Stimulated activated CD4-positive, alpha-beta T cell treated with anti-CD3 and anti-CD28 coated beads, TNF-alpha, amount 100 ng/mL, for 1 hour (primary cell): ENCODE data around the gene ASB3.
"Not testable (repeated sequence)": the region's sequence is repeated elsewhere in the genome, so short reads cannot be mapped to it uniquely, and the experiment has no call there.

Experiments
- DNase-seq, 3 donors: peaks; one replicate each; pipeline ENCODE4 v3.0.0-alpha.2; 2020; ENCODE audit warnings: low read depth in 3 of 3, low spot score in 1 of 3

ASB3 gene

DNA sequence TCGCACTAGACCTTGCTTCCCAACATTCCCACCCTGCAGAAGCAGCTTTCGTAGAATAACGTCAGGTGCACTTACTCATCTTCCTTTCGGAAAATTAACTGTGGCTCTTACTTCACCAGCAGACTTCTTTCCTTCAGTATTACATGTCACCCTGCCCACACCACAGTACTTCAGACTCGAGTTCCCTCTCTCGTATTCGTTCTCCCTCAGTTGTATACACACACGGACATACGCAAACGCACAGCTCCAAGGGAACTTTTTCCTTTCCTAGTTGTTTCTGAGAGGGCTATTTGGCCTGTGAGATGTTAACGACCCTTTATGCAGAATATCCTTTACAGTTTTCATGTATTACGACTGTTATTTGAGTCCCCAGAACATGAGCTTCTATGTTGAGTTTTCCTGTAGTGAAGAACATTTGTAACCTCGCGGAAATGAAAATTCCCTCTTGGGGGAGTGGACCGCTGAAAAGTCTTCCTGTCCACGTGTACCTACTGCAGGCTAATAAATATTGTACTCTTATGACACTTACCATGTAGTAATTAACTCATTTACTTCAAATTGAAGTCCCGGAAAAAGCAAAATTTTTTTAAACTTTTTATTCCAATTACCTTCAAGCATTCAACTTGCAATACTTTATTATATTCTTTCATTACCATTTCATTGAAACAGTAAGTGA, 999 bp upstream of the ASB3 start:
- DNase-seq, result no peak

DNA sequence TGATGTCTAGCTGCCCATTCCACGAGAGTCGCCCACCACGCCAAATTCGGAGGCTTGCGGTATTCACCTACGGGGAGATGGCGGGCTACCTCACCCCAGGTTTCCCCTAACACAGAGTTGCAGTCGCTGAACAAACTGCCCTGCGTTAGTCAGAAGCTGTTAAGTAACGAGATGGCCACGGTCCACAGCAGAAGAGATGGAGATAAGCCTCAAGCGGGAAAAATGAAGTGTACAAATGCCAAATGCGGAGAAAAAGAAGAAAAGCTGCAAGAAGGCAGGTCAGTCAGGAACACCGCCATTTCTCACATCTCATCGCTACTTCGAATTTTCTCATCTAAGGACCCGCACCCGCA, 425 bp downstream of the ASB3 start:
- peak in 1 of 3 donors; percentile 4 for DNase-seq

DNA sequence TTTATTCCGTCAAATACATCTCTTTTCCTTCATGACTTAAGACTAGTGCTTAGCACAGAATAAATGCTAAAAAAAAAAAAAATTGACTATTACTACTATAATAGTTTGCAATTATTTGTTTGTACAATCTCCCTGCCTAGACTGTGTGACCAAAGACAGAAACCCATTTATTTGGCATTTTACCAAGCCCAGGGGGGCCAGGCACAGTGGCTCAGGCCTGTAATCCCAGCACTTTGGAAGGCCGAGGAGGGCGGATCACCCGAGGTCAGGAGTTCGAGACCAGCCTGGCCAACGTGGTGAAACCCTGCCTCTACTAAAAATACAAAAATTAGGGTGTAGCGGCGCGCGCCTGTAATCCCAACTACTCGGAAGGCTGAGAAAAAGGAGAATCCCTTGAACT, 1.4 kb downstream of the ASB3 start:
- no peak for DNase-seq

DNA sequence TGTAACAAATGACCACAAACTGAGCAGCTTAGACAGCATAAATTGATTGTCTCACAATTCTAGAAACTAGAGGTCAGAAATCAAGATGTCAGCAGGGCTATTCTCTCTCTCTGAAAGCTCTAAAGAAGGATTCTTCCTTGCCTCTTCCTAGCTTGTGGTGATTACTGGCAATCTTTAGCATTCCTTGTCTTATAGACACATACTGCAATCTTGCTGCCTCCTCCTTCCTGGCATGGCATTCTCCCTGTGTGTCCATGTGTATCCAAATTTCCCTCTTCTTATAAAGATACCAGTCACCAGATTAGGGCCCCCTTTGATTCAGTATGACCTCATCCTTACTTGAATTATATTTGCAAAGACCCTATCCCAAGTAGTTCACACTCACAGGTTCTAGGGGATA, 2.3 kb downstream of the ASB3 start:
- DNase-seq, result no peak

DNA sequence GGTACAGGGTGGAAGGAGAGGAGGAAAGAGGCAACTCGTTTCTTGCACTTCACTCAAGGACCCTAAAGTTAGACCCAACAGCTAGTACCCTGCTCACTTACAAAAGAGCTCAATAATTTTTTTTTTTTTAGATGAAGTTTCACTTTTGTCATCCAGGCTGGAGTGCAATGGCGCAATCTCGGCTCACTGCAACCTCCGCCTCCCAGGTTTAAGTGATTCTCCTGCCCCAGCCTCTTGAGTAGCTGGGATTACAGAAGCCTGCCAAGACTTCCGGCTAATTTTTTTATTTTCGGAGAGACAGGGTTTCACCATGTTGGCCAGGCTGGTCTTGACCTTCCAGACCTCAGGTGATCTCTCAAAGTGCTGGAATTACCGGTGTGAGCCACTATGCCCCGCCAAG, 4.1 kb downstream of the ASB3 start:
- no peak for DNase-seq

DNA sequence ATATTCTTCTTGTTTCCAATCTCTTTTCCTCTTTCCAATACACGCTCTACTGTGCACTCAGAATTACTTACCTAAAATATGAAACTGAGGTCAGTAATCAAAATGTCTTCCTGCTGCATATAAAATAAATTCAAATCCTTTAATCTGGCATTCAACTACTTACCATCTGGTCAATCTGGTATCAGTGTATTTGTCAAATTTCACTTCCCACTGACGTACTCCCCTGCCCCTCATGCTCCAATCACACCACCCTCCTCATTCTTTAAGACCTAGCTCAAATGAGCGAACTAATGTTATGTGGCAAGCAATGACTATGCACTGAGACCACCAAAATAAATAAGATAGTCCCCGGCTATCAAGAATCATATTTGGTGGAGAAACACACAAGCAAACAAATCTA, 6.7 kb downstream of the ASB3 start:
- DNase-seq, result no peak

DNA sequence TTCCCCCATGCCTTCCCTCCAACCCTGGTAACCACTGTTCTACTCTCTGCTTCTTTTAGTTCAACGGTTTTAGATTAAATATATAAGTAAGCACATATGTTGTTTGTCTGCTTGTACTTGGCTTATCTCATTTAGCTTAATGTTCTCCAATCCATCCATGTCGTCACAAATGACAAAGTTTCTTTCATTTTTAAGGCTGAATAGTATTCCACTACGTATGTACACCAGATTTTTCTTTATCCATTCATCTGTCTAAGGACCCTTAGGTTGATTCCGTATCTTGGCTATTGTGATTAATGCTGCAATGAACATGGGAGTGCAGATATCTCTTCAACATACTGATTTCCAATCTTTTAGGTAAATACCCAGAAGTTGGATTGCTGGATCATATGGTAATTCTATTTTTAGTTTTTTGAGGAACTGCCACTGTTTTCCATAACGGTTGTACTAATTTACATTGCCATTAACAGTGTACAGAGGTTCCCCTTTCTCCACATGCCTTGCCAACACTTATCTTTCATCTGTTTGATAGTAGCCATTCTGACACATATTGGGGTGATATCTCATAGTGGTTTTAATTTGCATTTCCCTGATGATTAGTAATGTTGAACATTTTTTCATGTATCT, 8.1 kb downstream of the ASB3 start:
- DNase-seq, result no peak

DNA sequence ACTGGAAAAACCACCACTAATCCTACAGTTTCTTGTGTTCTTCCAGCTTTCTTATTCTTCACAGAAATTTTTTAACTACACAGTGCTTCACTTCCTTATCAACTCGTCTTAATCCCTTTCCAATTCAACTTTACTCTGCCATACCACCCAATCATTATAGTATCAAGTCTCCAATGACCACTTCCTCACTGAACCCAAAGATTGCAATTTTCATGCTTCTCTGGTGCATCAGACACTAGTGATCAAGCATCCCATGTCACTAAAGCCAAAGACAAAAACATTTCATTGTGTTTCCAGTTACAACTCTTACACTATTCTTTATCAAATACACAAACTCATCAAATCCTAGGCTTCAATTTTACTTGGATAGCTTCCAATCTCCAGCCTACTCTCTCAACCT, 9.6 kb downstream of the ASB3 start:
- DNase-seq, result no peak

DNA sequence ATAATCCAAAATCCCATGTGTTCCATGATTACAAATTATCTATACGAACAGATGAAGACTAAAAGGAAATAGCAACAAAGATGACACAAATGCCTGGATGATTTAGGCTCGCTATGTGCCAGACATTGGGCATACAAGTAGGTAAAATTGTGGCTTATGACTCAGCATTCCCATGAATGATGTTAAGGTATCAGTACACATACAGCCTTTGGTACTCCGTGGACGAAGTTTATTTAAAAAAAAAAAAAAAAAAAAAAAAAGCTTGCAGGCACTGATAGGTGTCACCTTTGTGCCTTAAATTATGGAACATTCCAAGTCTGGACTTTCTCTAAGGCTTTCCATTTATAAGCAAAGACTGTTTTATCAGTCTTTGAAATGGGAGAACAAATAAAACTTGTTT, 16.5 kb downstream of the ASB3 start:
- DNase-seq, result no peak

DNA sequence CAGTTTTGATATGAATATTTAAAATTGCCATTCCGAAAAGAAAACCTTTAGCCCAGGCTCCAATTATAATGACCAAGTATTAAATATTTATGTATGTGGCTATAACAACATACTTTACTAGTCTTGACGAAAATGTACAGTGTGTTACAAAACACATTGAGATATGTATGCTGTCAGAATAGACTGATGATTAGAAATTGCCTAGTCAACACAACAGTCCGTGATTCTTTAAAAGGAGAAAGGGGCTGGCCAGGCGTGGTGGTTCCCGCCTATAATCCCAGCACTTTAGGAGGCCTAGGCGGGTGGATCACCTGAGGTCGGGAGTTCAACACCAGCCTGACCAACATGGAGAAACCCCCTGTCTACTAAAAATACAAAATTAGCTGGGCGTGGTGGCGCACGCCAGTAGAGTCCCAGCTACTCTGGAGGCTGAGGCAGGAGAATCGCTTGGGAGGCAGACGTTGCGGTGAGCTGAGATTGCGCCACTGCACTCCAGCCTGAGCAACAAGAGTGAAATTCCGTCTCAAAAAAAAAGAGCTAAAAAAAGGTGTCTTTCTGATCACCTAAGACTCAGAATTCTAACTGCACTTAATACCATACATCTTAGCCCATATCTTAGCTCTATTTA, 17.3 kb downstream of the ASB3 start:
- no peak for DNase-seq

DNA sequence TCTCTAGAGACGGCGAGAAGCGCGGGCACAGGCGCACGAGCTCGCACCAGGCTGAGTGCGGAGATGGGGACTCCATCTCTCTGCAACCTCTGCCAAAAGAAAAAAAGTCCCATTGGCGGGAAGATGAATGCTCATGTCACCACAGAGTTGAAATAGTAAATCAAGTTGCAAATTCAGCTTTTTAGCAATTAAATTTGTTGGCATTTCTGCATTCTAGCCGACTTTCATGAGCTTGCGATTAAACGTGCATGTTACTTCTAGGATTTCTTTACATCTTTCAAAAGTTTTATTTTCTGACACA, 18.6 kb downstream of the ASB3 start:
- no peak for DNase-seq

DNA sequence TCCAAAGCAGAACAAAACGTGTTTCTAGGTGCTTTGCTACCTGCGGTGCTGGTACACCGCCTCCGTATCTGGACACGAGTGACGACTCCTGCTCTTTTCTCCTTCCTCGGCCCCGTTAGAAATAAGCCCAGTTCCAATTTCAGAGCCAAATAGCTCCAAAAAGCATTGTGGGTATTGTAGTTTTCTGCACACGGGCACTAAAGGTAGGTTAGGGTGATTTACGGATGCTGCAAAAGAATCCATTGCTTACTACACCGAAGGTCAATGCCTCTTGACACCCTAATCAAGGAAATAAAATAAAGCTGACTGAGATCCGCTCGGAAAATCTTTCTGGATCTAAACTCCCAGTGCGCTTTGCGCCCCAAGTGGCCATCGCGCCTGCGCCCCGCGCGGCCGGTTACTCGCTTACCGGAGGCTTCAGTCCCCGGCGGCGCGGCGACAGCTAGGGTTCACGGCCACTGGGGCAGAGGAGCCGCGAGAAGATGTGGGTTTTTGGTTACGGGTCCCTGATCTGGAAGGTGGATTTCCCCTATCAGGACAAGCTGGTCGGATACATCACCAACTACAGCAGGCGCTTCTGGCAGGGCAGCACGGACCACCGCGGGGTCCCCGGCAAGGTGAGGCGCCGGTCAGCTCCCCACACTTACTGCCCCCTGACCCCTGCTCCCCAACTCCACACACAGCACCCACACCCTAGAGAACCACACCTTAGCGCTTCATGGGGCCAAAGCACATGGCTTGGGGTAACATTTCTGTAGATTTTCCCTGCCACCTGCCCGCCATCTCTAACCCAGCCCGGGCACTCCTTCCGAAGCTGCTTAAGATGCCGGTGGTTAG, 19.1 kb downstream of the ASB3 start, which contains the start of gene CHAC2:
TSS of gene CHAC2 (plus strand) at position 400 of the 837 bp plus-strand sequence. CDS start at position 483, 83 bp downstream.
- peak; percentile 43 to 79 (median 59) for DNase-seq

DNA sequence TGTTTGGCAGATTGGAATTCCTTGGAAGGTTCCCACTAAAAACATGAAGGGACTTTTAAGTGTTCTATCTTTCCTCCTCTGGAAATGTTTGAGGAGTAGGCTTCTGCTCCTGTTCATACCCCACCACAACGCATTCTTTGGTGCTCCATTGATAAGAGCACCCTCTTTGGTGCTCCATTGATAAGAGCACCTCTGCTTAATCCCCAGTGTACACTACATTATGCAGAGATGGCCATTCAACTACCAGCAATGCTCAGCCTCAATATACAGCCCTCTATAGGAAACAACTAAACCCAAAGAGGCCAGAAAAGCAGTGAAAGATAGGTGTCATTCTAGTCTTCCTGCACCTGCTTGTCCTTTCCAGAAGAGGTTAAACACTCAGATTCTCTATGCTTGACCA, 21.0 kb downstream of the ASB3 start:
- DNase-seq, result no peak

DNA sequence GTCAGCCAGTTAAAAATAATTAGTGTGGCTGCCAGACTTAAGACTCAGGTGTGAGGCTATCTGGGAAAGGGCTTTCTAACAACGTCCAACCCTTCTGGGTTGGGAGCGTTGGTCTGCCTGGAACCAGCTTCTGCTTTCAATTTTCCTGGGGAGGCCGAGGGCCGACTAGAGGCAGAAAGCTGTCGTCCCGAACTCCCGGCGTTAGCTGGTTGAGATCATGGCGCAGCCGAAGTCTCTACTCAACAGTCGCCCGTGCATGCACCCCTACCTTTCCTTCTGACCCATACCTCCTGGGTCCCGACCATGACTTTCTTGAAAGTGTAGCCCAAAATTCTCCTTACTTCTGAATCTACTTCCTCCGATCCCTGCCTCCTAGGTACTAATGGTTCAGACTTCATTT, 29.5 kb downstream of the ASB3 start:
- DNase-seq, result not testable (repeated sequence)

DNA sequence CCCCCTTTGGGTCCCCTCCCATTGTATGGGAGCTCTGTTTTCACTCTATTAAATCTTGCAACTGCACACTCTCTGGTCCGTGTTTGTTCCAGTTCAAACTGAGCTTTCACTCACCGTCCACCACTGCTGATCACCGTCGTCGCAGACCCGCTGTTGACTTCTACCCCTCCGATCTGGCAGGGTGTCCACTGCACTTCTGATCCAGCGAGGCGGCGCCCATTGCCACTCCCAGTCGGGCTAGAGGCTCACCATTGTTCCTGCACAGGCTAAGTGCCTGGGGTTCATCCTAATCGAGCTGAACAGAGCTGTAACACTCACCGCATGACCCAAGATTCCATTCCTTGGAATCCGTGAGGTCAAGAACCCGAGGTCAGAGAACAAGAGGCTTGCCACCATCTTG, 30.1 kb downstream of the ASB3 start:
- no peak for DNase-seq

DNA sequence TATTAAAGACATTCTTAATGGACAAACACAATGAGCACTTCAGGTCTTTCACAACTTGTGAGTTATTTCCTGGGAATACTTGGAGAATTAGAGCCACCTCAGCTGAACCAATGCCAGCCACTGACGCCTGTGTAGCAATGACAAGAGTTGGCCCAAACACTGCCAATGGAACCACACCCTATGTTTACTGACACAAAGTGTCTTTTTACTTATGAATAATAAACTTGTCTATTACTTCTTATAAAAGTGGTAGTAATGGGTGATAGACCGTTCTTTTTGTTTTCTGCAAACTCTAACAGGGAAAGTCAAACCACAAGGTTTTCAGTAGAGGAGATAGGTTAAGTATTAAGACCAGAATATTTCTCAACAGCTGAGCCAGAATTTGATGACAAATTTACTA, 31.6 kb downstream of the ASB3 start:
- DNase-seq, result no peak

DNA sequence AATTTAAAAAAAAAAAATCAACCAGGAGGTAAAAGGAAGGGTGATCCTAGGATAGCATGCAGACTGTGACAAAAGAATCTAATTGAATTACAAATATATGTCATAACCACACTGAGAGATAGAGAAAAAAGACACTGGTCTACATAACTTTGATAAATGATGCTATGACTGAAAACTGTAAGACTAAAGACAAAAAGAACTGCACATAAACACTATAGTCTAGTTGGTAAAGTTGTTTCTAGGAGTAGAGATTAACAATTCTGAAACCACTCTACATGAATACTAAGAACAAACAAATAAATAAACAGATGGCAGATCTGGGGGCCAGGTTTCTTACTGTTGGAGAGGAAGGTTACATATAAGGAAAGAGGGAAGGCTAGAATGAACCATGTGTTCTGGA, 33.7 kb downstream of the ASB3 start:
- no peak for DNase-seq

DNA sequence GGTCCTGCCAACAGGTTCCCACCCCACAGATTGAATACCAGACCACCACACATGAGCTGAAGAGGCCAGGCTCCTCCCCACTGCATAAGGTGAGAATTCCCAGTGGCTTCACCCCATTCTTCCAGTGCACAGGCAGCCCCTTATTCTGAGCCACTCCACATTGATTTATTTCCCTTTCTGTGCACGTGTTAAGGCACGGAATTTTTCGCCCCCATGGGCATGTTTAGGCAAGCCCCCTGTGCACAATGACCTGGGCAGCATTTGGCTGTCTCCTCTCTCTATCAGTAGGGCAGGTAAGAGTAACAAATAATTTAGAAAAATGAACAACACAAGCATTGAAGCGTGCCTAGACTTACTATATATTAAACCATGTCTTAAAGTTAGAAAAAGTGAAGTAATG, 34.4 kb downstream of the ASB3 start:
- no peak for DNase-seq

DNA sequence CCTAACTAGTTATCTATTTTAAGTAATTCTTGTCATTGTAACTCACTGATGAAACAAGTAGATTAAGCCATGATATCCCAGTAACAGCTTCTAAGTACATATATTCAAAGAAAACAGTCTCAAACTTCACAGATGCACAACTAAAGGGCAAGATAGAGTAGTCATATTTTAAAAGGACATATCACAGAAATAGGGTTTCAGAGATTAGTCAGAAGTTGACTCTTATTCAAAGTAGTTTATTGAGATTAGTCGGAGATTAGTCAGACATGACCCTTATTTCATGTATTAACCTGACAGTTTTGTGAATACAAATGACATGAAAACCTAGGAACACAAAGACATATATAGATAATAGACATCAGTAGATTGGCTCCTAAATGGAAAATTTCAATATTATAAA, 35.0 kb downstream of the ASB3 start:
- DNase-seq, result no peak

DNA sequence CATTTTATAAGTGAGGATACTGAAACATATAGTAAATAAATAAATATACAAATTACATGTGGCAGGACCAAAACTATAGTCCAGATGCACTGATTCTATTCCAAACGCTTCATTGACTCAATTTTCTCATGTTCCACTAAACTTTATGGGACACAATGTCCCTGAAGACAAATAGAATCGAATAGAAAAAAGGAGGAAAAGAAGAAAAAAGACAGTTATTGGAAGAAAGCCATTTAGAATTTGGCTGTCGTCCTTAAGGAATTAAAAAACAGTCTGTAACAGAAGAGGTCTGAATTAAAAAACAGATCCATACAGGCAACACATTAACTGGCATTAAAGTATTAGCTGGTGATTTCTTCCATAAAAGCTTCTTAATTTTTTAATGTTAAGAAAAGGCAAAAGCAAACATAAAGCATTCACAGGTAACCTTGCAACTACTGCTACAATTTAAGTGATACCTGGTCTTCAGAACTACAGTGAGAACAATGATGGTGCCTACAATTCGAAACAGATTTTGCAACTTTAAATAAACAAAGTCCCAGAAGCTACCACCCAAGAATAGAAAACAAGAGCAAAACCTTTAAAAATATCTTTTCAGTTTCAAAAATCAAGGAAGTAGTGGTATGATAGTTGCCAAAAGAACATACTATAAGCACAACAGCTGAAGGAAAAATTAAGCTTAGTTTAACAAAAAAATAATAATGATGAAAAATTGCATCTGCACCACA, 36.5 kb downstream of the ASB3 start:
- DNase-seq, result no peak

DNA sequence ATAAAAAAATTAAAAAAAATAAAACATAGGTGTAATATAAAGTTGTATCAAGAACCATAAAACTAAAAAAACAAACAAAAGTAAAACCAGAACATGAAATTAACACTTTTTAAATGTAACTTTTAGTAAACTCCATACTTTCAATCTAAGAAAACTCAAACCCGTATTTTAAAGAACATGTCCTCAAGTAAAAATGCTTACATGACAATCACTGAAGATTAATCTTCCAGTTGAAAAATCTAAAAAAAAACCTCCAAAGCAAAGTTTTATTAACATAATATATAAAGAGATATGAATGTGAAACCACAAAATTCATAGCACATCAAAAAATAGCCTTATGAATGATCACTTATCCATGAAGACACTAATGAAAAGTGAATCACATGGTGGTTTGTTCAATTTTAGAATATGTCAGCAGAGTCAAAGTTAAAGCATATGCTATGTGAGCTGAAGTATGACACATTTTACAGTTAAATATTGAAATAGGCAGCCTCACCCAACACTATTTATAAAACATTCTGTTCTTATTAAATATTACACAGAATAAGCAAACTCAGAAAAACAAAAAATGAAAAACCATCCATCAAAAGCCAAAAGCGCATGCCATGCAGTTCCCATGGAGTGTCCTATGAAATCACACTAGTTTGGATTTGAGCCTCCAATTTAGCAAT, 42.2 kb downstream of the ASB3 start:
- DNase-seq, result no peak
